ENCODE data around the gene CLBA1. TPM values are rescaled to one million over a fixed set of nuclear protein-coding genes. Genes with fewer than 3 reads are reported as not detected.

The CLBA1 gene
- total RNA-seq, 4 donors from 2014 or later, result 10.1 to 21.0 (median 12.8) TPM

DNA sequence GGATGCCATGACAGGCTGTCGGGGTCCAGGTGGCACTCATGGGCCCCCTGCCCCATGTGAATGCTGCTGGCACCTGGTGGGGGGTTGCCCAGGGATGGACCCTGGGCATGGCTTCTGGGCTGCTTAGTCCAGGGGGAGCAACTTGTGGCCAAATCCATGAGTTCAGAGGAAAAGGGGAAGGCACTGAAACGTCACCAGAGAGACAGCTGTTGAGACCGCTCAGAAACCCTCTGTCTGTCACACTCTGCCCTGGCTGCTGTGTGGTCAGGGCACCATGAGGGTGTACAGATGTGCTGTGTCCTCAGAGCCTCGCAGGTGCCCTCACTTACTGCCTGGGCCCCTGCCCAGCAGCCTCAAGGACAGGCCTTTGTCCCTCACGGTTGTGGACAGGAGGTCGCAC, 9.4 kb downstream of the CLBA1 start:
- Histone ChIP-seq H3K4me3 (no peak overlapping the region), H3K27ac (no peak overlapping the region), H3K36me3 (peaks cover 0 to 84% (median 2%) of the 10 kb centered on the region in 3 donors), H3K27me3 (no peaks in the 10 kb centered on the region), H3K4me1 (no peaks in the 10 kb centered on the region), H3K9me3 (peaks cover 0 to 4% (median 0%) of the 10 kb centered on the region in 4 donors)
- no peak for DNase-seq (ENCODE audit: low spot score in 2 of 2)
- WGBS, 2 donors, result 83 to 86% methylated on average over 3 to 6 of the region's 6 CpGs
- TF ChIP-seq EP300 (IDR thresholded peaks at IDR 0.05) (no peak), POLR2A (IDR thresholded peaks at IDR 0.05) (no peak)
- TF ChIP-seq, protein P1, sequence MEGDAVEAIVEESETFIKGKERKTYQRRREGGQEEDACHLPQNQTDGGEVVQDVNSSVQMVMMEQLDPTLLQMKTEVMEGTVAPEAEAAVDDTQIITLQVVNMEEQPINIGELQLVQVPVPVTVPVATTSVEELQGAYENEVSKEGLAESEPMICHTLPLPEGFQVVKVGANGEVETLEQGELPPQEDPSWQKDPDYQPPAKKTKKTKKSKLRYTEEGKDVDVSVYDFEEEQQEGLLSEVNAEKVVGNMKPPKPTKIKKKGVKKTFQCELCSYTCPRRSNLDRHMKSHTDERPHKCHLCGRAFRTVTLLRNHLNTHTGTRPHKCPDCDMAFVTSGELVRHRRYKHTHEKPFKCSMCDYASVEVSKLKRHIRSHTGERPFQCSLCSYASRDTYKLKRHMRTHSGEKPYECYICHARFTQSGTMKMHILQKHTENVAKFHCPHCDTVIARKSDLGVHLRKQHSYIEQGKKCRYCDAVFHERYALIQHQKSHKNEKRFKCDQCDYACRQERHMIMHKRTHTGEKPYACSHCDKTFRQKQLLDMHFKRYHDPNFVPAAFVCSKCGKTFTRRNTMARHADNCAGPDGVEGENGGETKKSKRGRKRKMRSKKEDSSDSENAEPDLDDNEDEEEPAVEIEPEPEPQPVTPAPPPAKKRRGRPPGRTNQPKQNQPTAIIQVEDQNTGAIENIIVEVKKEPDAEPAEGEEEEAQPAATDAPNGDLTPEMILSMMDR (IDR thresholded peaks at IDR 0.05), result no peak

DNA sequence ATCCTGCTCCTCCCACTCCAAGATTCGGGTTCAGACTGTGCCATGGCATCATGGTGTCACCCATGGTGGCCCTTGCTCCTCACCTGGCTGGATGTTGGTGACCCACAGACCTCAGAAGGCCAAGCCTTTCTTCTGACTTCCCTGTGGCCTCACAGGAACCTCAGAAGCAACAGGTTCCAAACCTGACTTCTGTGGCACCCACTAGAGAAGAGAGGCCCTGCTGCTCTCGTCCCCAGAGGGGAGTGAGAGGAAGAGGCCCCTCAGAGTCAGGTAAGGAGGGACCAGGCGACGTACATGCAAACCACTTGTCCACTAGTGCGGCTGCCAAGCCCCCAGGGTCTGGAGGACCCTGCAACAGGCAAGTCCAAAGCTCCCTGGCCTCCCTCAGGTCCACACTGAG, 10.4 kb downstream of the CLBA1 start:
- Histone ChIP-seq H3K9me3 (peaks cover 0 to 4% (median 0%) of the 10 kb centered on the region in 4 donors), H3K27ac (no peak overlapping the region), H3K4me1 (no peaks in the 10 kb centered on the region), H3K4me3 (no peak overlapping the region), H3K36me3 (peaks cover 0 to 74% (median 2%) of the 10 kb centered on the region in 3 donors), H3K27me3 (no peaks in the 10 kb centered on the region)
- 85 to 89% methylated on average over 5 of the region's 5 CpGs for WGBS, 2 donors
- no peak for DNase-seq (ENCODE audit: low spot score in 2 of 2)
- TF ChIP-seq POLR2A (IDR thresholded peaks at IDR 0.05), result no peak
- TF ChIP-seq, protein P1 (IDR thresholded peaks at IDR 0.05), result no peak

DNA sequence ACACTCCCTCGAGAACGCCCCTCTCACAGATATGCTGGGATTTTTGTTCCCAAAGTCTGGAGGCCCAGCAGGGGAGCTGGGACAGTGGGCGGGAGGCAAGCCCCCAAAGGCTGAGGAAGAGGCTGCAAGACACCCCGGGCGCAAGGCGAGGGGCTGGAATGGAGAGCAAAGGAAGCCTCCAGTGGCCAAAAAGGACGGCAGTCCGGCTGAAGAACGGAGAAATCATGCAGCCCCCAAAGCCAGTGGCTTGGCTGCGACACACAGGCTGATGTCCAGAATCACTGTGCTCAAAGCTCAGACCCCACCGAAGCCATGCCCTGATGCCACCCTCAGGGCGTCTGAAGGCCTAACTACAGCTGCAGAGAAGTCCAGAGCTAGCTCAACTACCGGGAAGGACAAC, 10.9 kb downstream of the CLBA1 start:
- H3K4me1 ChIP-seq, result no peaks in the 10 kb centered on the region
- no peaks in the 10 kb centered on the region for H3K27me3 ChIP-seq
- H3K27ac ChIP-seq, result no peak overlapping the region
- no peak overlapping the region for H3K4me3 ChIP-seq
- peaks cover 0 to 4% (median 0%) of the 10 kb centered on the region in 4 donors for H3K9me3 ChIP-seq
- H3K36me3 ChIP-seq, result peaks cover 0 to 69% (median 2%) of the 10 kb centered on the region in 3 donors
- 87 to 90% methylated on average over 13 of the region's 13 CpGs for WGBS, 2 donors
- DNase-seq (ENCODE audit: low spot score in 2 of 2), result no peak
- TF ChIP-seq, protein P1 (IDR thresholded peaks at IDR 0.05), result no peak
- TF ChIP-seq POLR2A (IDR thresholded peaks at IDR 0.05) (no peak), EP300 (IDR thresholded peaks at IDR 0.05) (no peak)

DNA sequence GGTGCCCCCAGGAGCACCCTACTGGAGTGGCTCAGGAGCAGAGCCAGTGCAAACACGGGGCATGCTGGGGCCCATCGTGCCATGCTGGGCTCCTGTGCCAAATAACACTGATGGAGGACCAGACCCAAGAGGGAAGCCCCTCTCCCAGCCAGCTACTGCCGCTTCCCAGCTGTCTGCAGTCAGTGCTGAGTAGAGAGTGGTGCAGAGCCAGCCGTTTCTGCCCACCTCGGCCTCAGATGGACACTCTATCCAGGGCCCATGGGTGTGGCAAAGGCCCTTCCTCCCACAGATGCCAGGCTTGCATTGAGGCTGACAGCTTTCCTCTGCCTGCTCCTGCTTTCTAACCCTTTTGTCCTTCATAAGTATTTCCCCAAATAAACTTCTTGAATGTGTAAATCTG, 13.2 kb downstream of the CLBA1 start:
- Histone ChIP-seq H3K27me3 (no peaks in the 10 kb centered on the region), H3K36me3 (peaks cover 0 to 46% (median 2%) of the 10 kb centered on the region in 3 donors), H3K9me3 (peaks cover 0 to 4% (median 0%) of the 10 kb centered on the region in 4 donors), H3K4me1 (no peaks in the 10 kb centered on the region), H3K4me3 (no peak overlapping the region), H3K27ac (no peak overlapping the region)
- WGBS, 2 donors, result 90% methylated on average over 4 to 5 of the region's 5 CpGs
- DNase-seq (ENCODE audit: low spot score in 2 of 2), result no peak
- TF ChIP-seq EP300 (IDR thresholded peaks at IDR 0.05) (no peak), POLR2A (IDR thresholded peaks at IDR 0.05) (no peak)
- TF ChIP-seq, protein P1 (IDR thresholded peaks at IDR 0.05), result no peak

DNA sequence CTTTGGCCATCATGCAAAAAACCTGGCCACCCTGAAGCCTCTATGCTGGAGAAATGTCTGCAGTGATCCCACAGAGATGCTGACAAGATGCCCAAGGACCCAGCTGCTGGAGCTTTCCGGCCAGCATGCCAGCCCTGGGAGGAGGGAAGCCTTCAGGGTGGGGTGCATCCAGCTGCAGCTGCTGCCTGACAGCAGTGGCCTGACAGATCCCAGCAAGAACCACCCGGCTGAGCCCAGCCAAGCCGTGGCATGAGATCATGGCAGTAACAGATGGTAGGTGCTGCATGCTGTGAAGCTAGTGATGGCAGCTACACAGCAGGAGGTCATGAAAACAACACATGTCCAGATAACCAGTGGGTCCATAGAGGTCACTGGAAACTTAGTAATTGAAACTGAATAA, 13.8 kb downstream of the CLBA1 start:
- H3K9me3 ChIP-seq, result peaks cover 0 to 4% (median 0%) of the 10 kb centered on the region in 4 donors
- WGBS, 2 donors, result 97 to 100% methylated on average over 3 of the region's 3 CpGs
- no peaks in the 10 kb centered on the region for H3K27me3 ChIP-seq
- H3K27ac ChIP-seq, result no peak overlapping the region
- peaks cover 0 to 41% (median 2%) of the 10 kb centered on the region in 3 donors for H3K36me3 ChIP-seq
- TF ChIP-seq POLR2A (IDR thresholded peaks at IDR 0.05) (no peak), EP300 (IDR thresholded peaks at IDR 0.05) (no peak)
- TF ChIP-seq, protein P1 (IDR thresholded peaks at IDR 0.05), result no peak
- no peak overlapping the region for H3K4me3 ChIP-seq
- H3K4me1 ChIP-seq, result no peaks in the 10 kb centered on the region
- DNase-seq (ENCODE audit: low spot score in 2 of 2), result no peak
